NCI-H2029 treated with DMSO at 0.1 percent for 48 hours (cell line): ENCODE measurements around the gene ST6GALNAC3.

Experiments used
- DNase-seq: peaks from one replicate; lab custom pipeline; 2025; lab: John Stamatoyannopoulos, UW

ST6GALNAC3 gene

DNA sequence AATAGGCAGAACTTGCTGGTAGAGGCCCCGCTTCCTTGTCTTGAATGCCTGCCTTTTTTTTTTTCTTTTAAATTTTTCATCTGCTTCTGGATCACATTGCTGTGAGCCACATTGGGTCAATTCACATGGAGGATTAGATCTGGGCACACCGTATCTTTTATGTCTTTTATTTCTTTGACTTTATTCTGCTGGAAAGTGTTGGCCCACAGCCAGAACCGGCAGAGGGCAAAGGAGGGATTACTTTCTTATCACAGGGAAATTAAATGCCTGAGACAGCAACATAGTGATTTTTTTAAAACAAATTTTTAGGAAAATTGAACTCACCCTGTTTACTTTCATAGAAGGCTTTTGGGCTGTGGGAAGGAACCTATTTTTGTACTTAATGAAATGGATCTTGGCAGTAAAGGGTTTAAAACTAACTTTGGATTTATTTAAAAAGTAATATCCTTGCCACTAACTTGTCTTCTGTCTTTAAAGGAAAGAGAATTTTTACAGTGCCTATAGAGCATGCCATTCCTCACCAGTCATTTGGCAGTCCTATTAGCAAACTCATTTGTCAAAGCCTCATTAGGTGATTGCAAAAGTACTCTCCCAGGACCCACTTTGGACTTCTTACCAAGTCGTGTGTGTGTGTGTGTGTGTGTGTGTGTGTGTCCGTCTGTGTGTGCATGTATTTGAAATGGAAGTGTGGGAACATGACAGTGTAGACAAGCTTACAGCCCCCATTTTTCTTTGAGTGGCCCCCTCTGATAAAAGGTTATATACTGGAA lies 68.4 kb downstream of the ST6GALNAC3 start:
- DNase-seq: no peak

DNA sequence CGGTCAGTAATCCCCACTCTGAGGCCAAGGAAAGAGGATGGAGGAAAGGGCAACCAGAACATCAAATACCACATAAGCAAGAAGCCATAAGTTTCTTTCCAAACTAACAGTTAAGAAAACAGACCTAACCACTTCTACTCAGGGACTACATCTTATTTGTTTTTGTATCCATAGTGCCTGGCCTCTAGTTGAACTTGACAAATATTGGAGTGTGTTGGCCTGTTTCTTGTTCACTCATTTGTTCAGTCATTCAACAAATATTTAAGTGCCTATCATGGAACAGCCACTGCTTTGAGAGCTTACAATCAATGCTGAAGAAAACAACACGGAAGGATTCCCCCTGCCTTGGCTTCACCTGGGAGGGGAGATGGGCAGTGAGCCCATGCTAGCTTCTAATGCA lies 69.7 kb downstream of the ST6GALNAC3 start:
- no peak for DNase-seq

DNA sequence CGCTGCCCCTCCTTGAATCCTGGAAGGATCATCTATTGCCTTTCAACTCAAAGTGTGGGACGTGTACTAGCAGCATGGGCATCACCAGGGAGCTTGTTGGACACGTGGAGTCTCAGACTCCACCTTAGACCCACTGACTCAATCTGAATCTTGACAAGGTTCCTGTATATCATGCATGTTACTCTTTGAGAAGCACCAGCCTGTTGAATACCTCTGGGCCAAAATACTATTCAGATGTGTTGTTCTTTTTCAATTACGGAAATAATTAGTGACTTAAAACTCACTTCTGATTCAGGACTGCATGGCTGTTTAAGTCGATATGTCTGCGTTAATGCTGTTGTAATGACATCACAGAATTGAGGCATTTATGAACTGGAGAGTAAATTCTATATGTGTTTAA lies 70.8 kb downstream of the ST6GALNAC3 start:
- DNase-seq: no peak

DNA sequence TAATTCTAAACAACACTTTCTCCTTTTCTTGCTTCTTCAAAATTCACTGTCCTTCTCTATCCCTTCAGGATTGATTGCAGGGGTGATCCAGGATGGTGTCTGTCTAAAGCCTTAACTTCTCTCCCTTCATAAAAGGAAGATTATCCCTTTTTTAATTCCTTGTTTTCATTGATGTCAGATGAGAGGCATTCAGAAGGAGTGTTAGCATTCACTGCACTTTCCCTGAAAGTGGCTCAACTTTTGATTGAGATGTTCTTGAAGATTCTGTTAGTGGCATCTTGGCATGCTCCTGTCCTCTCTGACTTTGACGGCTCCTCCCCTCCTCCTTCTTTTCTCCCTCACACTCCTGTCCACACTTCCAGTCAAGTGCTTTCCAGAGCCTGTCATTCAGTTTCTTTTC lies 71.6 kb downstream of the ST6GALNAC3 start:
- DNase-seq: no peak

DNA sequence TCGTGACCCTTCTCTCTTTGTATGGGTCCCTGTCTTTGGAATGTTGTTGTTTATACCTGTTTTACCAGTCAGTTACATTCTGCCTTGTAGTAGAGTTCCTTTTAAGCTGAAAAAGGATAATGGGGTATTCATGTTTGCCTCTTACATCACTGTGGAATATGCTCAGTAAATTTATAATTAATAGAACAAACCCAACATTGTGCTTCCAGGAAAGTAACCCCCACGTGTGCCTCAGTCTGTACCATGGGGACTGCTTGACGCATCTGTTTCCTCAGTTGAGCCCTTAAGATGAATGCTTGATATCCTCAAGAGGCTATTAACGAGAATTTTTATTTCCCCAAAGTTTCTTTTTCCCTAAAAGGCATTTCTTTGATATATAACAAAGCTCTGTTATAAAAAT lies 73.4 kb downstream of the ST6GALNAC3 start:
- no peak for DNase-seq

DNA sequence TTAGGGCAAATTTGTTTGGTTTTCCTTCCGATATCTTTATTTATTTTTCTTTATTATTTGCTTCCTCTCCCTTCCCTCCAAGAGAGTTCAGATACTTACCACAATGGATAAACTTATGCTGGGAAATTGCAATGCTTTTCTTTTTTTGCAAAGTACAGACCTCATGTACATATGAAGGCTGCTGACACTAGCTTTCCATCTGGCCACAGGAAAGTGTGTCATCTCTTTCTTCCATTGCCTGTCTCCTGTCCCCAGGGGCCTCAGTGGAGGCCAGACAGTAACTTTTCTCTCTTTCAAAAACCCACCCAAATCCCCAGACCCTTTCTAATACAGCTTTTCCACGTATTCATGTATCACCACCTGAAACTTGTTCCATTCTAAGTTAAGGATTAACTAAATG lies 73.9 kb downstream of the ST6GALNAC3 start:
- no peak for DNase-seq

DNA sequence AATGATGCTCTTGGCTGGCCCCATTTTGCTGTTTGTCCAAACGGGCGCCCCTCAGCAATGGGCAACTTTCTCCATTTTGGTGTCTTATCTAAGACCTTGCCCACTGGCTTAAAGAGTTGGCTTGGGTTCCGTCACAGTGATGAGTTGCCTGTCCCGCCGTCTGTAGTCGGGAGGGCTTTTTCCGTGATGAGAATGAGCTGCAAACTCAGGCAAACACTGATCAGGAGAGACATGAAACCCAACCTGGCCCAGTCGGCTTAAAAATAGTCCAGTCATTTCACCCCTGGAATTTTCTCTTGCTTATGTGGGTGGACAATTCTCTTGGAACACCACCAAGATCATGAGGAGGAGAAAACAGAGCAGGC lies 79.3 kb downstream of the ST6GALNAC3 start:
- DNase-seq: no peak

DNA sequence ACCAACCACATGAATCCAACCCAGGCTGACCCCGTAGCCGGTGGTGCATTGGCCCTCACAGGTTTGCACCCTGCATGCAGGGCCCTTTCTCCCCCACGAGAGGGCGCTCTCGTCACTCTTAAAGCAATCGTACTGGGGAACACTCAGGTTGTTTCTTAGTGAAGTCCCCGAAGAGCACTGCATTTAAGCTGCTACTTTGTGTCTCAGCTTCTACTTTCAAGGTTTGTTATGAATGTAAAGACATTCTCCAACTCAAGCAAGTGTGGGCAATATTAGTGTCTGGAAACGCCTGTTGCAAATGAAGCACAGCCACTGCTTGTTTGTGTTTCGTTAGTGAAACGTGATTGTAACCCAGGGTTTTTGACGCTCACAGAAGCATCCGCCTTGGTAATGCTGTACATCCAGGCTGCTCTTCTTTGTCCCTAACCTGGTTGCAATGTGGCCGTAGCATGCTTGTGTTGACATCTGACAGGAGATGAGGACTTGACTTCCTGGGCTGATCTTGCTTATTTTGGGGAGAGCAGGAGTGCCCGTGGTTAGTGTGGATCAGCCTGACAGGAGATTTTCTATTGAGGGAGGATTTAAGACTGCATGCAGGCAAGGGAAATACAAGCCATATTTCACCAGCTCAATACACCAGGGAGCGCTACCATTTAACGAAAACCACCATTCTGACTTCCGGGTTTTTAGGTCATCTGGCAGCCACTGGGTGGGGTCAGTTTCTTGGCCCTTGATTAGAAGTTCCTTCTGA lies 79.8 kb downstream of the ST6GALNAC3 start:
- peak; percentile 25 for DNase-seq

DNA sequence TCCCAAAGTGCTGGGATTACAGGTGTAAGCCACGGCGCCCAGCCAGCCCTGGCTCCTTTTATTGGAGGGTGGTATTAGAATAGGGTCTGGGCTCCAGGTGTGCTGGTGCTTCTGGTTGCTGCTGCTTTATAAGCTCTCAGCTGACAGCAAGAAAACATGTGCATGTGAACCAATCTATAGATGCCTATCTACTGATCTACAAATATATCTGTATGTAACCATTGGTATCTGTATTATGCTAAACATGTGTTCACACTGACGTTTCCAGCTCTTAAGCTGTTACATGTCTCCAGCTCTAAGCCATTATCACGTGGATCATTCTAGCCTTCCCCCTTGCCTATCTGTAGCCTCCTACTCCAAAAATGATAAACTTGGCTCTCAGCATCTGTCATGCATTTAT lies 82.4 kb downstream of the ST6GALNAC3 start:
- DNase-seq: no peak

DNA sequence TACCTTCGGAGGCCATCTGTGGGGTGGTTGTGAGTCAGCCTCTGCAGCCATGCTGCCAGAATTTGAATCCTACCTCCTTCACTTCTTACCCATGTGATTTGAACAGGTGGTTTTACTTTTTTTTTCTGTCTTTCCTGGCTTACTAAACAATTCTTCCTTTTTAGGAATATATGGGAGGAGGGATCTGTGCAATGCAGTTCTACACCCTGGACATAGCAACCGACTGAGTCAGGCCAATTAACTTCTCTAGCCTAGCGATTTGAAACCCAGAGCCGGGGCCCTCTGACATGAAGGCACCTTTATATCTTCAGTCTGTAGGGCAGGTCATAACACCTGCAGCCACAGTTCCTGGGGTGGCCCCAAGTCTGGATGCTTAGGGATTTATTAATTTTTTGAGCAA lies 83.6 kb downstream of the ST6GALNAC3 start:
- DNase-seq: no peak

DNA sequence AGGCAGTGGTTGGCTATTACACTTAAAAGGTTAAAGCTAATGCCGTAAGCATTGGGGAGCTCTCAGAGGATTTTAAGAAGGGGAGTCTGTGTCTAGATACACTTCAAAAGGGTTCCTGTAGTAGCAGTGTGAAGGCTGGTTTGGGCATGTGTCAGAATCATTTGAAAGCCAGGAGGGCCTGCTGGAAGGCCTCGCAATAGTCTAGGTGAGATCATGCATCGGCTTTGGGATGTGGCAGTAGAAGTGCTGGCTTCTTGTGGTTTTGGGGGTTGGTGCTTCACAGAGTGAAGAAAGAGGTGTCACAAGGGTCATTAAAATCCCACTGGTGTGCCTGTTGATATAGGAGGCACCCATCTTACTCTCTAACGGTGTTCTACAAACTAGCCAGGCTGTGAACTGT lies 85.7 kb downstream of the ST6GALNAC3 start:
- no peak for DNase-seq

DNA sequence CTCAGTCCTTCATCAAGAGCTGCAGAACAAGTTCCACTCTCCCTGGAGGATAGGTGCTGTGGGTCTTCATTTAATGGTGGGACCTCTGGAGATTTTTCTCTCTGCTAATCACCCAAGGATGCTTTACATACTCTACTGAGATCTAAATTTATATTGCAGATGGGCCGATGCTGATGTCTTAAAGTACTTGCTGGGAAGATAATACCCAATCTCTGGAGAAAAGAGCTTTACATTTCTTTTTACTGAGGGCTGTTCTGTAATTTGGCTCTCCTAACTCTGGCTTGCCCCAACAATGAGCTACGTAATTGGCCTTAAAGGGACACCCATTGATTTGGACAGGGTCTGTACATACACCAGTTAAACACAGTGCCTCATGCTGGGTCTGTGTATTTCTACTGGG lies 86.9 kb downstream of the ST6GALNAC3 start:
- DNase-seq: no peak

DNA sequence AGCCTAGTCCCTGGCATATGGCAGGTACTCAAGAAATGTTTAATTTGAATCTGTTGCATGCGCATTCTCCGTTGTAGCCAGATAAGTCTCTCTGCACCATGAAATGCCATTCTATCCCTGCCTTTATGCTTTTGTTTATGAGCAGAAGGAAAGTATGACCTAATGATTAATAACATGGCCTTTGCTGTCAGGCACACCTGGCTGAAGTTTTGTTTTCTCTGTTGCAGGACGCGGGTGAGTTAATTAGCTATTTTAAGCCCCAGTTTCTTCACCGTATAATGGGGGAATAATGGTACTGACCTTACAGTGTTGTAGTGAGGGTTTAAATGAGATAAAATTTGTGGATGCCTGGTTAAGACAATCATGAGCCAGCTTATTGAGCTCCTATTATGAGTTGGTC lies 87.7 kb downstream of the ST6GALNAC3 start:
- DNase-seq: no peak

DNA sequence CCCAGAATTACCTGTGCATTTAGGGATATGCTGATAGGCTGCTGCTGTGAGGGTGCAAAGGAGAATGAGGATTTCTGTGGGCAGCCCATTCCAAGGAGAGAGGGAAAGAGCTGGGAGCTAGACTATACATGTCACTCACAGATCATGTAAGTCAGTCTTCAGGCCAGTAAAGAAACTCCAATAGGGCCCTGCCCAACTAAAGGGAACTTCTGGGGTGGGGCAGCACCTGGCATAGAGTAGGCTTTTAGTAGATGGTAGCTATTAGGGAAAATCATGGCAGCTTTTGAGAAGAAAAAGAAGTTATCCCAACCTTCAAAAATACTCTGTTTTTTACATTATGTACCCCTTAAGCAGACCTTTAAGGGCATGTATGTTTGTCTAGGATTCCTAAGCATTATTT lies 89.6 kb downstream of the ST6GALNAC3 start:
- DNase-seq: no peak

DNA sequence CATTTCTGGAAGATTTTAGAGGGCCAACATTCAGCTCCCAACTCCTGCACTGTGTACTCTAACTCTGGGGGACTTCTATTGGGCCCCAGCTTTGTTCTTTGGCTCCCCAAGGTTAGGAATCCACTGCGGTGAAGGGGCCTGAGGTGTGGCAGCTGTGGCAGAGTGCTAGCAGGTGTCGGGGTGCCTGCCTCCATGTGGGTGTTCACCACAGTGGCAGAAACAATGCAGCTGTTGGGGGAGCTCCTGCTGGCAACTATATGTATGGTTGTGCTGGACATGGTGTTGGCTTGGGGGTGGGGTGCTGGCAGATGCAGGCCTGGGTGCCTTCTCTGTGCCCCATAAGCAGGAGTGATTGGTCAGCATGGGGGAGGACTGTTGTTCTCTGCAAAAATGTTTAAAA lies 95.5 kb downstream of the ST6GALNAC3 start:
- DNase-seq: no peak

DNA sequence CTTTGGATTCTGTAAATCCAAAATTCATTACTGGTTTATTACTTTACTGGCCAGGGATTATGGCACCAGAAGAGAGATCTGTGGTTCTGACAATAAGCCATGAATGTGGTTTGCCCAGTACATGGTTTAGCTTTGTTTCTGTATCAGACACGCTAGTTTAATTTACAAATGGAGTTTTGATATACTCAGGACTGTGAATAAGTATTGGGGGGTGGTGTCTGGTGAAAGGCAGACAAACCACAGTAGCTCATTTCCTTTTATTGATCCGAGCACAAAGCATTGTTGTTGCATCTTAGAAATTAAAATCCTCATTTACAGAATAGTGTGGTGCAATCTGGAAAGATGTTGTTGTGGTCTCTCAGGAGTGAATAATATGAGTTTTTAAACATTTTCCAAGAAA lies 96.0 kb downstream of the ST6GALNAC3 start:
- no peak for DNase-seq

DNA sequence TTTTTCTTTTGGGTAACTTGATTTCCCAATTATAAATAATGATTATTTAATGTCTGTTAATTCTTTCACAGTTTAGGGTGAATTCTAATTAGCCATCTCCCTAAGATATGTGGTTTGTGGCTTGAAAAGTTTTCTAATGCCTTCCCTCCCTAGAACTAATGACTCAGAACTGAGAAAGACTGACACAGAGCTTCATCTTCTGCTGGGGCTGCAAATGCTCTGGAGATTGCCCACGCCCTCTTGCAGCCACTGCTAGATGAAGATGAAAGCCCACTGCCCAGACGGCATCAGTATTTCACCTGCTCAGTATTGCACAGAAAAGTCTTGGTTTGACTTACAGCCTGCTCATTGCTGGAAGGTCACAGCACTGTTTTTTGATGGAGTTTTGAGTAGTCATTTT lies 101.5 kb downstream of the ST6GALNAC3 start:
- no peak for DNase-seq

DNA sequence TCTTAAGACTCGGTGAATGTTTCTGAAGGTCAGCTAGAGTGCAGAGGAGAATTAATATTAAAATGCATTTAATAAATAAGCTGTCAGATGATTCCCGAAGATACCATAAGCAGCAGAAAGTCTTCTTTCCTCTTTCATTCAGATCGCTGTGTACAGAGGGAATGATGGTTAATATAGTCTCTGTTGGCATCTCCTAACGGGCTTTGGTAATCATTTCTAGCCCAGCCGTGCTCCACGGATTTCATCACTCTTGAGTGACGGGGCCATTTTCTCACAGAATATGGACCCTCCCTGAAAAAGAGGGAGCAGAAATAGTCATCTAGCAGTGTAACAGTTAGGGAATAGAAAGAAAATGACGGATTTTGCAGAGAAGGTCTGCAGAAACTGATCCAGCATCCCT lies 103.1 kb downstream of the ST6GALNAC3 start:
- no peak for DNase-seq

DNA sequence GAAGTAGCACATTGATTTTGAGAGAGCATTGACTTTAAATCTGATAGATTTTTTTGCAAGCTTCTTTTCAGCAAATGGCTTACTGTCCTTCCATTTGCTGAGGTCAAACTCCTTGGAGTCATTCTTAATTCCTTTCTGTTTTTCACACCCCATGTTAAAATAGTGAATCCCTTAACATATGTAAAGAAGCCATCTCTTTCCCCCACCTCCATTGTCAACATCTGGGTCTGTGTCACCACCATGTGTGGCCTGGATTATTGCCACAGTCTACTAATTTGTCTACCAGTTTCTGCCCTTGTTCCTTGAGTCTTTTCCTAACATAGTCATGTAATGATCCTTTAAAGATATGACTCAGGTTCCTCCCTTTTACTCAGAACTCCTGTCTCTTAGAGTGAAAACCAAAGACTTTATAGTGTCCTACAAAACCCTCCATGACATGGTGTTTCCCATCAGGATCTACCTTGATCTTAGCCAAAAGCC lies 104.7 kb downstream of the ST6GALNAC3 start:
- DNase-seq: no peak

DNA sequence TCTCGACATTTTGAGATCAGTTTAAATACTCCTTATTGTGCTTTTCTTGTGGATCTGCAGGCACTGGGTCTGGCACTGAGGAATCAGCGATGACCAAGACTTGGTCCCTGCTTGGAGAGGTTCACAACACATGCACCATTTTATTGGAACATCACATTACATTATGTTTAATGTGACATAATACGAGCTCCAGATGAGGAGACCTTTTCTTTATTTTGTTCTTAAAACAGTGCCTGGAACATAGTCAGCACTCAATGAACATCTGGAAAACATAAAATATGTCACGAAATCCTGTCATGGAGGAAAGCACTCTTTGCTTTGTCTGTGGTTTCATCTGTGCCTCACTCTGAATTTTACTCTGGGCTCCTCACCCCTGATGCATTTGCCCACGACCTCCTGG lies 110.7 kb downstream of the ST6GALNAC3 start:
- DNase-seq: no peak

DNA sequence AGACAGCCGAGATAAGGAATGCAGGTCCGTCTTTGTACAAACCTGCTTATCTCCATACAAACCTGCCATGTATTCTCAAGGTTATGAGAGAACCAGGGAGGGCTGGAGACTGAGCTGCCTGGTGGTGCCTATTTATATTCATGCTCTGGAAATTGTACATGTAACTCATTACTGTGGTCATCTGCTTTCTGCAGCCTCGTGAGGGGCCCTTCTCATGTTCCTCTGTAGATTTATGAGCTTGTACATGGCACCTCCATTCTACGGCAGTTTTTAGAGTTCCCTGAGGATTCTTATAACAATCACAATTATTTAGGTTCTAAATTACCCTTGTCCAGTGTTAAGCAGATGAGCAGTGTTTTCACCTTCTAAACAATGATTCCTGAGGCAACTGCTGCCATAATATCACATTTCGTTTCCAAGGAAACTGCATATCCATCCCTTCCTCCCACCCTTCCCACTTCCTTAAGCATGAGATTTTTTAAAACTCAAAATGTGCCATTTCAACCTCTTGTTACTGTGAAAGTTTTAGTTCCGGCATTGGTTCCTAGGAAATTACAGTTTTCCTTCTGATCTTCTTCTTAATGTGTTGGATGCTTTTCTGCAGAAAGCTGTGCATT lies 112.1 kb downstream of the ST6GALNAC3 start:
- DNase-seq: no peak

DNA sequence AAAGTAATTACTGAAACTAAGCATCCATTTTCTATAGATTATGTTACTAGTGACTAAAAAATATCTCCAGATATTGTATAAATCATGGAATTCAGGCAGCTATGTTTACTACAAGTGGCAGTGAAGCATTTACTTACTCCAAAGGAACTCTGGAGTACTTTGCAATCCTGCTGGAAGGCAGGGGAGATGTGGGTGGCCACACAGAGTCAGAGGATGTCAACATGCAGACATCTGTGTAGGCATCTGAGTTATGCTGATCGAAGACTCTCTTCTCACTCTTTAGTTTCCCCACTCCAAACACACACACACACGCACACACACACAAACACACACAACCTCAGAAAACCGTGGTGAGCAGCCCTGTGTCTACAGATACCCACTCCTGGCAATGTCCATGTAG lies 112.9 kb downstream of the ST6GALNAC3 start:
- no peak for DNase-seq

DNA sequence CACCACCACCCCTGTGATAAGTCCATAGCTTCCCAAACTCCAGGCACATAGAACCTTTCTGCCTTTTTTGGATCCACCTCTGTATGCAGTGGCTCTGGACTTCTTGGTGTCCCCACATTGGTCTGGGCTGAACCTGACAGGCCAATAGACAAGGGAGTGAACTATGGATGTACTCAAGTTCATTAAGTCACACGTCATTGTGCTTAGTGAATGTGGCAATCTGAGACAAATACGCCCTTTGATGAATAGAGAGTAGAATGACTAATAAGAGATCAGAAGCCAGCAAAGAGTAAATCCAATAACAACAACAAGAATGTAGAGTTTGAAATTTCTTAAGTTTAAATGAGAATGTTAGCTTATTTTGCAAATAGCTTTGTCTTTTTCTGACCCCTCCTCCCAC lies 114.8 kb downstream of the ST6GALNAC3 start:
- DNase-seq: no peak
